Panc1 (cell line): ENCODE measurements around the gene MDN1. TPM values are rescaled to one million over a fixed set of nuclear protein-coding genes. Genes with fewer than 3 reads are reported as not detected.

Source experiments
- ATAC-seq: fragments of 200-7000 bp; cut with Tn5 transposase; 2 replicates; pipeline ENCODE4 v1.9.1; 2020; ENCODE audit warnings: mild to moderate bottlenecking, moderate library complexity
- BruUV-seq: library from RNA; stranded (reverse); fragments of 400-500 nt; replicated peaks from 2 replicates; lab custom pipeline; 2021; lab: Mats Ljungman, UMichigan
- CTCF ChIA-PET: fragments of 300-600 bp; sonication (Branson Sonifier 250); formaldehyde crosslinking; loops from one replicate; lab custom pipeline; 2022; ENCODE audit warnings: antibody characterized with exemption; lab: Charles Lee
- POLR2A ChIA-PET: fragments of 300-600 bp; sonication (Branson Sonifier 250); formaldehyde crosslinking; loops from one replicate; lab custom pipeline; 2022; ENCODE audit warnings: antibody characterized with exemption; lab: Charles Lee
- DNase-seq: peaks from one replicate; pipeline ENCODE4 v3.0.0-alpha.2; 2010; ENCODE audit warnings: low read depth, low spot score
- H3K27ac ChIP-seq: 2 replicates; pipeline ENCODE4 v1.5.1; 2011; ENCODE audit warnings: mild to moderate bottlenecking, low read length, inconsistent platforms
- H3K27me3 ChIP-seq: fragments of 200-500 bp; sonication (Bioruptor generic); 2 replicates; pipeline ENCODE4 v1.6.0; 2014; ENCODE audit warnings: low read length, inconsistent platforms; ENCODE audit not compliant: control insufficient read depth, insufficient read depth
- H3K36me3 ChIP-seq: fragments of 200-500 bp; sonication (Bioruptor generic); 2 replicates; pipeline ENCODE4 v1.5.1; 2014; ENCODE audit warnings: inconsistent platforms, mild to moderate bottlenecking, low read length, moderate library complexity; ENCODE audit not compliant: control insufficient read depth, insufficient read depth
- H3K4me1 ChIP-seq: 2 replicates; pipeline ENCODE4 v1.5.1; 2011; ENCODE audit warnings: inconsistent platforms, mild to moderate bottlenecking, low read length, moderate library complexity; ENCODE audit not compliant: control insufficient read depth, insufficient read depth
- H3K4me3 ChIP-seq, 2 experiments: 2 replicates each; pipeline ENCODE4 v1.5.1; 2011 to 2012; ENCODE audit warnings: low read depth in 2 of 2, low read length in 2 of 2, mild to moderate bottlenecking in 2 of 2, inconsistent platforms in 1 of 2, moderate library complexity in 1 of 2
- H3K9me3 ChIP-seq: fragments of 200-500 bp; sonication (Bioruptor generic); 2 replicates; pipeline ENCODE4 v1.5.1; 2014; ENCODE audit warnings: low read depth, mild to moderate bottlenecking, inconsistent platforms, low read length, moderate library complexity; ENCODE audit not compliant: control insufficient read depth, insufficient read depth
- CTCF ChIP-seq: fragments of 450-650 bp; IDR thresholded peaks from 2 replicates; pipeline ENCODE4 v1.5.1; 2017; ENCODE audit warnings: mild to moderate bottlenecking
- POLR2AphosphoS5 ChIP-seq: IDR thresholded peaks from 2 replicates; pipeline ENCODE4 v1.6.1; 2012; ENCODE audit warnings: mild to moderate bottlenecking, low read depth, low read length, moderate library complexity
- REST ChIP-seq, 2 experiments: IDR thresholded peaks; 2 replicates each; pipeline ENCODE4 v1.6.1; 2011 to 2012; ENCODE audit warnings: low read depth in 2 of 2, control low read depth in 1 of 2, low read length in 1 of 2, mild to moderate bottlenecking in 1 of 2, moderate library complexity in 1 of 2; ENCODE audit not compliant: insufficient read depth in 1 of 2
- SIN3A ChIP-seq: IDR thresholded peaks from 2 replicates; pipeline ENCODE4 v1.6.1; 2012; ENCODE audit warnings: low read depth, mild to moderate bottlenecking, low read length, moderate library complexity, borderline replicate concordance; ENCODE audit not compliant: insufficient read depth
- TCF7L2 ChIP-seq: IDR thresholded peaks from 2 replicates; pipeline ENCODE4 v1.6.1; 2011; ENCODE audit warnings: mild to moderate bottlenecking, low read depth, low read length, inconsistent platforms
- in situ Hi-C: cut with HindIII; loops from 2 replicates; pipeline ENCODE4 v1.10.0; 2016; ENCODE audit warnings: low sequenced_read_pairs, low pct_unique_long_range_greater_than_20kb
- intact Hi-C: fragments of 100-400 bp; cut with micrococcal nuclease; formaldehyde crosslinking; loops from one replicate; pipeline ENCODE4 v1.10.0; 2022; ENCODE audit not compliant: unreplicated experiment
- total RNA-seq: library from RNA; stranded (reverse); gene quantifications from one replicate; pipeline ENCODE4 v1.2.1, GENCODE V29; 2021; ENCODE audit not compliant: unreplicated experiment

MDN1 gene
- total RNA-seq, 1 experiment from 2014 or later: 47.8 TPM

GRCh38 chr6:89790403-89790802, 29.2 kb downstream of the MDN1 start:
- H3K4me3 ChIP-seq: no peak overlapping the region
- no peaks in the 10 kb centered on the region for H3K27me3 ChIP-seq
- BruUV-seq: no TSS peak
- peaks cover 14% of the 10 kb centered on the region; the same call in 1 of the 2 replicates for H3K36me3 ChIP-seq
- no peaks in the 10 kb centered on the region for H3K4me1 ChIP-seq
- ChIA-PET CTCF (no interaction called here), POLR2A (no interaction called here)
- H3K27ac ChIP-seq: no peak overlapping the region
- in situ Hi-C loops (no loop called here), intact Hi-C loops (no loop called here)
- no peaks in the 10 kb centered on the region for H3K9me3 ChIP-seq
- ATAC-seq: no peak
- TF ChIP-seq SIN3A (no peak), CTCF (no peak), POLR2AphosphoS5 (no peak), REST (IDR thresholded peaks at IDR 0.05; ENCODE audit: insufficient read depth in 1 of 2, low read depth in 2 of 2, low read length in 1 of 2) (no peak), TCF7L2 (no peak)
- no peak for DNase-seq

- H3K4me3 ChIP-seq: no peak overlapping the region
- H3K27ac ChIP-seq: no peak overlapping the region
- H3K9me3 ChIP-seq: no peaks in the 10 kb centered on the region
- no peaks in the 10 kb centered on the region for H3K27me3 ChIP-seq
- in situ Hi-C loops: no loop called here
- H3K36me3 ChIP-seq: peaks cover 15% of the 10 kb centered on the region; the same call in 1 of the 2 replicates
- DNase-seq (no peak), ATAC-seq (no peak)
- intact Hi-C loops: no loop called here
- BruUV-seq: no TSS peak
- POLR2A ChIA-PET: no interaction called here
- CTCF ChIA-PET: no interaction called here
- TF ChIP-seq REST (IDR thresholded peaks at IDR 0.05; ENCODE audit: insufficient read depth in 1 of 2, low read depth in 2 of 2, low read length in 1 of 2): no peak
- no peaks in the 10 kb centered on the region for H3K4me1 ChIP-seq
Measured at GRCh38 chr6:89789980-89790379, 29.6 kb downstream of the MDN1 start.
